ENCODE results near the gene PPARD. TPM values are rescaled to one million over a fixed set of nuclear protein-coding genes. Genes with fewer than 3 reads are reported as not detected.
A peak's percentile ranks its signal among the peaks of the same experiment; 100 is the strongest.

Gene PPARD
- total RNA-seq, 1 donor from 2014 or later, result 9.9 TPM

DNA sequence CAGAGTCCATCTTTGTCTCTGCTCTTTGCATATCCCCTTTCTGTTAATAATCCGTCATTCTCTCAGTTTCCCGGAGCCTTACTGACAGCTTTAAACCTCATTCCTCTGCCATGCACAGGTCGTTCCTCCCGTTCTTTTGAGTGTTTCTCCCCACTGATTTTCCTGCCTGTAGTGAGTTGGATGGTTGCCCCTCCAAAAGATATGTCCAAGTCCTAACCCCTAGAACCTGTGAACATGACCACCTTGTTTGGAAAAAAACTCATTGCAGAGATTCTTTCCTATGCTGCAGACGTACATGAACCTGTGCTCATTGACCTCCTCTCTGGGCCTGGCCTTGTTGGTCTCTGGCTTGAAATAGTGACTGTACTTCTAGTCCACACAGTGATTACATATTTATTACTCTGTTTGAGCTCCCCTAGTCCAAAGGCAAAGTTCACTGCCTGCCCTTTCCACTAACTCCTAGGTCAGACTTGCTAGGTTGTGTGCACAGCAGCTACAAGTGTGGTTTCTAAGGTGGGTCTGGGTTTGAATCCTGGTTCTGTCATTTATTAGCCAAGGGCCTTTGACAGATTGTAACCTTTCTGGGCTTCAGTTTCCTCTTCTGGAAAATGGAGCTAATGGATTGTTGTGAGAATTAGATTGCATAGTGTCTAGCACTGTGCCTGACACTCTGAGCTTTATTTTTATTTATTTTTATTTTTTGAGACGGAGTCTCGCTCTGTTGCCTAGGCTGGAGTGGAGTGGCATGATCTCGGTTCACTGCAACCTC lies 29.3 kb downstream of the PPARD start:
- H3K9me3 Mint-ChIP-seq (ENCODE audit: unreplicated experiment), result peaks cover 1% of the 10 kb centered on the region
- H3K4me3 Mint-ChIP-seq (ENCODE audit: unreplicated experiment), result peak overlapping the region; percentile 2
- Histone ChIP-seq H3K27me3 (ENCODE audit: insufficient read depth, low read length) (no peaks in the 10 kb centered on the region), H3K36me3 (ENCODE audit: insufficient read depth, low read length) (peaks cover 3% of the 10 kb centered on the region), H4K20me1 (ENCODE audit: insufficient read depth, low read length) (peaks cover 3% of the 10 kb centered on the region), H3K79me2 (ENCODE audit: insufficient read depth, low read length) (peaks cover 59% of the 10 kb centered on the region), H3K9me3 (ENCODE audit: insufficient read depth, low read depth, low read length) (no peaks in the 10 kb centered on the region), H3K9ac (ENCODE audit: low read length) (no peak overlapping the region), H3K4me2 (ENCODE audit: low read length) (no peak overlapping the region), H3K4me3 (ENCODE audit: insufficient read depth, low read depth, low read length) (no peak overlapping the region), H3K4me1 (ENCODE audit: insufficient read depth, low read length) (peaks cover 40% of the 10 kb centered on the region), H3K27ac (ENCODE audit: low read depth, low read length) (peak overlapping the region; percentile 83), H2AFZ (ENCODE audit: low read depth, low read length) (no peak overlapping the region)
- peaks cover 36% of the 10 kb centered on the region for H3K4me1 Mint-ChIP-seq (ENCODE audit: low read depth, unreplicated experiment)
- FAIRE-seq, result no peak
- no peaks in the 10 kb centered on the region for H3K27me3 Mint-ChIP-seq (ENCODE audit: low read depth, unreplicated experiment)
- H3K36me3 Mint-ChIP-seq (ENCODE audit: low read depth, unreplicated experiment), result peaks cover 4% of the 10 kb centered on the region
- H3K27ac Mint-ChIP-seq (ENCODE audit: unreplicated experiment), result peak overlapping the region; percentile 54
- DNase-seq (ENCODE audit: low read depth), result no peak
- TF ChIP-seq, protein P1, sequence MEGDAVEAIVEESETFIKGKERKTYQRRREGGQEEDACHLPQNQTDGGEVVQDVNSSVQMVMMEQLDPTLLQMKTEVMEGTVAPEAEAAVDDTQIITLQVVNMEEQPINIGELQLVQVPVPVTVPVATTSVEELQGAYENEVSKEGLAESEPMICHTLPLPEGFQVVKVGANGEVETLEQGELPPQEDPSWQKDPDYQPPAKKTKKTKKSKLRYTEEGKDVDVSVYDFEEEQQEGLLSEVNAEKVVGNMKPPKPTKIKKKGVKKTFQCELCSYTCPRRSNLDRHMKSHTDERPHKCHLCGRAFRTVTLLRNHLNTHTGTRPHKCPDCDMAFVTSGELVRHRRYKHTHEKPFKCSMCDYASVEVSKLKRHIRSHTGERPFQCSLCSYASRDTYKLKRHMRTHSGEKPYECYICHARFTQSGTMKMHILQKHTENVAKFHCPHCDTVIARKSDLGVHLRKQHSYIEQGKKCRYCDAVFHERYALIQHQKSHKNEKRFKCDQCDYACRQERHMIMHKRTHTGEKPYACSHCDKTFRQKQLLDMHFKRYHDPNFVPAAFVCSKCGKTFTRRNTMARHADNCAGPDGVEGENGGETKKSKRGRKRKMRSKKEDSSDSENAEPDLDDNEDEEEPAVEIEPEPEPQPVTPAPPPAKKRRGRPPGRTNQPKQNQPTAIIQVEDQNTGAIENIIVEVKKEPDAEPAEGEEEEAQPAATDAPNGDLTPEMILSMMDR (IDR thresholded peaks at IDR 0.05; ENCODE audit: insufficient read depth, low read depth, low read length), result no peak
- TF ChIP-seq EZH2 (IDR thresholded peaks at IDR 0.05; ENCODE audit: insufficient read depth, low read length), result no peak

DNA sequence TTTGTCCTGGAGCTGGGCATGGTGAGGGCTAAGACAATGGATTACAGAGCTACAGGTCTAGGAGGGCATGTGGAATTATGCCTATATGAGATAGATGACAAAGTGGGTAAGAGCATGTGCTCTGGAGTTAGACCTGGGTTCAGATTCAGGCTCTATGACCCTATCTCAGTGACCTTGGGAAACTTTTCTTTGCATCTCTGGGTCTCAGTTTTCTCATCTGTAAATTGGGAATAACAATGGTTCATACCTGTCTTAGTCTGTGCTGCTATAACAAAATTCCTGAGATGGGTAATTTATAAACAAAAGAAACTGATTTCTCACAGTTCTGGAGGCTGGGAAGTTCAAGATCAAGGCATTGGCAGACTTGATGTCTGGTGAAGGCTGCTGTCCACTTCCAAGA lies 30.3 kb downstream of the PPARD start:
- peaks cover 1% of the 10 kb centered on the region for H3K9me3 Mint-ChIP-seq (ENCODE audit: unreplicated experiment)
- H4K20me1 ChIP-seq (ENCODE audit: insufficient read depth, low read length), result peaks cover 6% of the 10 kb centered on the region
- FAIRE-seq (no peak), DNase-seq (ENCODE audit: low read depth) (no peak)
- no peak overlapping the region for H3K4me2 ChIP-seq (ENCODE audit: low read length)
- no peak overlapping the region for H2AFZ ChIP-seq (ENCODE audit: low read depth, low read length)
- TF ChIP-seq EZH2 (IDR thresholded peaks at IDR 0.05; ENCODE audit: insufficient read depth, low read length), result no peak
- TF ChIP-seq, protein P1 (IDR thresholded peaks at IDR 0.05; ENCODE audit: insufficient read depth, low read depth, low read length), result no peak
- no peak overlapping the region for H3K4me3 Mint-ChIP-seq (ENCODE audit: unreplicated experiment)
- peaks cover 59% of the 10 kb centered on the region for H3K79me2 ChIP-seq (ENCODE audit: insufficient read depth, low read length)
- peaks cover 36% of the 10 kb centered on the region for H3K4me1 ChIP-seq (ENCODE audit: insufficient read depth, low read length)
- no peak overlapping the region for H3K9ac ChIP-seq (ENCODE audit: low read length)
- peaks cover 1% of the 10 kb centered on the region for H3K27me3 Mint-ChIP-seq (ENCODE audit: low read depth, unreplicated experiment)
- H3K4me1 Mint-ChIP-seq (ENCODE audit: low read depth, unreplicated experiment), result peaks cover 36% of the 10 kb centered on the region
- peaks cover 3% of the 10 kb centered on the region for H3K36me3 ChIP-seq (ENCODE audit: insufficient read depth, low read length)
- H3K9me3 ChIP-seq (ENCODE audit: insufficient read depth, low read depth, low read length), result no peaks in the 10 kb centered on the region
- no peak overlapping the region for H3K27ac ChIP-seq (ENCODE audit: low read depth, low read length)
- H3K4me3 ChIP-seq (ENCODE audit: insufficient read depth, low read depth, low read length), result no peak overlapping the region
- peaks cover 4% of the 10 kb centered on the region for H3K36me3 Mint-ChIP-seq (ENCODE audit: low read depth, unreplicated experiment)
- H3K27me3 ChIP-seq (ENCODE audit: insufficient read depth, low read length), result no peaks in the 10 kb centered on the region
- H3K27ac Mint-ChIP-seq (ENCODE audit: unreplicated experiment), result no peak overlapping the region

DNA sequence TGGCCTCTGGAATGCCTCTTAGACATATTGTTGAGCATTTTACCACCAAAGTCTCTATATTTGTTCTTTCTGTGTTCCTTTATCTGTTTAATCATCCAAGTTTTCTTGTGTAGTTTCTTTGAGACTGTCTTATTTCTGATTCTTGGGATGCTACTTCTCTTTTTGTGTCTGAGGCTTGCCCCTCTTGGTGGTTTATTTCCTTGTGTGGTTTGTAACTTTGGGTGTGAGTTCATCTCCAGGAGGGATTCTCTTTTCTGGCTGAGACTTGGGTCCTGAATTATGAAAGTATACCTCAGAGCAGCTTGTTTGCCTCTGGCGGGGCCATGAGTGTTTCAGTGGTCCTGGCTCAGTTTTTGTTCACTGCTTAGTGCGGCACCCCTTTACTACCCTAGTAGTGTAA lies 33.9 kb downstream of the PPARD start:
- peaks cover 67% of the 10 kb centered on the region for H3K79me2 ChIP-seq (ENCODE audit: insufficient read depth, low read length)
- H3K27me3 ChIP-seq (ENCODE audit: insufficient read depth, low read length), result no peaks in the 10 kb centered on the region
- H2AFZ ChIP-seq (ENCODE audit: low read depth, low read length), result no peak overlapping the region
- H3K27me3 Mint-ChIP-seq (ENCODE audit: low read depth, unreplicated experiment), result peaks cover 1% of the 10 kb centered on the region
- no peaks in the 10 kb centered on the region for H3K9me3 Mint-ChIP-seq (ENCODE audit: unreplicated experiment)
- H4K20me1 ChIP-seq (ENCODE audit: insufficient read depth, low read length), result peaks cover 28% of the 10 kb centered on the region
- DNase-seq (ENCODE audit: low read depth) (no peak), FAIRE-seq (no peak)
- no peak overlapping the region for H3K27ac ChIP-seq (ENCODE audit: low read depth, low read length)
- H3K27ac Mint-ChIP-seq (ENCODE audit: unreplicated experiment), result no peak overlapping the region
- no peak overlapping the region for H3K4me3 ChIP-seq (ENCODE audit: insufficient read depth, low read depth, low read length)
- H3K4me1 ChIP-seq (ENCODE audit: insufficient read depth, low read length), result peaks cover 4% of the 10 kb centered on the region
- TF ChIP-seq EZH2 (IDR thresholded peaks at IDR 0.05; ENCODE audit: insufficient read depth, low read length), result no peak
- TF ChIP-seq, protein P1 (IDR thresholded peaks at IDR 0.05; ENCODE audit: insufficient read depth, low read depth, low read length), result no peak
- peaks cover 5% of the 10 kb centered on the region for H3K4me1 Mint-ChIP-seq (ENCODE audit: low read depth, unreplicated experiment)
- no peaks in the 10 kb centered on the region for H3K9me3 ChIP-seq (ENCODE audit: insufficient read depth, low read depth, low read length)
- H3K4me2 ChIP-seq (ENCODE audit: low read length), result no peak overlapping the region
- peaks cover 10% of the 10 kb centered on the region for H3K36me3 Mint-ChIP-seq (ENCODE audit: low read depth, unreplicated experiment)
- H3K4me3 Mint-ChIP-seq (ENCODE audit: unreplicated experiment), result no peak overlapping the region
- H3K36me3 ChIP-seq (ENCODE audit: insufficient read depth, low read length), result peaks cover 3% of the 10 kb centered on the region
- H3K9ac ChIP-seq (ENCODE audit: low read length), result peak overlapping the region; percentile 22
